Raji (cell line): ENCODE results near the gene LIPC.

Source experiments
- POLR2A ChIP-seq: IDR thresholded peaks from 2 replicates; pipeline ENCODE4 v1.6.1; 2011; ENCODE audit warnings: low read depth, low read length, control low read depth; ENCODE audit not compliant: insufficient read depth

LIPC gene

GRCh38 chr15:58457466-58457965 is 25.7 kb downstream of the LIPC start:
- no peak for TF ChIP-seq POLR2A

- no peak for TF ChIP-seq POLR2A
Observed at GRCh38 chr15:58458076-58458475, 26.3 kb downstream of the LIPC start.

DNA sequence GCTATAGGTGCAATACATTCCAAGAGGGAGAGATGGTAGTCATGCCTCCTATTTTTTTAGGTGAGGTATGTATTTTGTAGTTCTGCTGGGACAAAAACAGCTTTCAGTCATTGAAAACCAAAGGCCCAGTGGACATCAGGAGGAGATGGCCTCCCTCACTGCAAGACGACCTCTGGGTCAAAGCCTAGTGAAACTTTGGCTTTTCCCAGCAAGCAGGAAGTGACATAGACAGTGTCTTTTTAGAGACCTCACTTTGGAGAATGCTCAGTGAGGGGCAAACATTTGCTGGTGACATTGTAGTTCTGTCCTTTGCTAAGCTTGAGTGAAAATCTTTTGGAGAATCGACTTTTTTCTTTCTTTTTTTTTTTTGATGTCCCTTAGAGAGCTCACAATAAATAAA is 27.3 kb downstream of the LIPC start:
- no peak for TF ChIP-seq POLR2A

GRCh38 chr15:58459560-58459959 is 27.8 kb downstream of the LIPC start:
- TF ChIP-seq POLR2A = no peak

DNA sequence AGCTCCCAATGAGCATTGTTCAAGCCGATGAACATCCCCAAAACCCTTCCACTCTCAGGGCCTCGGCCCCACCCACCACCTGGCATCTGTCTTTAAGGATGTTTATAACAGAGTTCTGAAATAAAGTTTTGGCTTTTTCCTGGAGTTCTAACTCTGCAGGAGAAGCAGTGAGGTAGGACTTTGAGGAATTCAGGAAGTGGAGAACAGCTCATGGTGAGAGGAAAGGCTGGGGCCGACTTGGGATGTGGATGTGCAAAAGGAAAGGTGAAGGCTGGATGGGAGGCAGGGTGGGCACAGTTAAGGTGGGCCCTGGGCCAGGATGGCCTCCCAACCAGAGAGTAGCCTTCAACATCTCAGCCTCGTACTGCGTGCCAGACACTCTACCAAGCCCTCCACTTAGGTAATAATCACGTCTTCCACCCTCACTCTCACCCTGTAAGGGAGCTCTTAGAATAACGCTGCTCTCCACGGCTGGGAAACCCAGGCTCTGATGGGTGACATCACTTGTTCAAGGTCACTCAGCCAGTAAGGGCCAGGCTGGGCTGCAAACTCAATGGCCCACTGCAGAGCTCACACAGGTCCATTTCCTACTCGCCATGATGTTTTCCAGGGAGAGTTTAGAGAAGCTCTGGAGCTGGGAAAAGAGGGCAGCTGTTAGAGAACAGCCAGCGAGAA is 28.5 kb downstream of the LIPC start:
- TF ChIP-seq POLR2A = no peak

- no peak for TF ChIP-seq POLR2A
Observed at GRCh38 chr15:58460872-58461271, 29.1 kb downstream of the LIPC start.

DNA sequence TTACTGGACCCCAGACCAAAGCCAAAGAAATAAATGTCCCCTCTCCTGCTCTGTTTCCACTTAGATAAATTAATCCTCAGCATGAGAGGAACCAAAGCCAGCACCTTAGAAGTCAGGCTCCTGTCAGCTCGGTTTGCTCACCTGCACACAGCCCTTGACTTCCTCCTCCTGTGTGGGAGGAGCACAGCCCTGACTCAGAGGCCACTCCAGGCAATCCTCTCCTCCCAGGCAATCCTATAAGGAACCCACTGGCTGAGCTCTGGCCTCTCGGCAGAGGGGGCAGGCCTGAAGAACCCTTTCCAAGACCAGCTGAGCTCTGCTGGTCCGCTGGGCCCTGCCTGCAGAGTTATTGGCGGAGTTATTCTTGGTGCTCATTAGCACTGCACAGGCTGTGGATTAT is 30.8 kb downstream of the LIPC start:
- TF ChIP-seq POLR2A = no peak

DNA sequence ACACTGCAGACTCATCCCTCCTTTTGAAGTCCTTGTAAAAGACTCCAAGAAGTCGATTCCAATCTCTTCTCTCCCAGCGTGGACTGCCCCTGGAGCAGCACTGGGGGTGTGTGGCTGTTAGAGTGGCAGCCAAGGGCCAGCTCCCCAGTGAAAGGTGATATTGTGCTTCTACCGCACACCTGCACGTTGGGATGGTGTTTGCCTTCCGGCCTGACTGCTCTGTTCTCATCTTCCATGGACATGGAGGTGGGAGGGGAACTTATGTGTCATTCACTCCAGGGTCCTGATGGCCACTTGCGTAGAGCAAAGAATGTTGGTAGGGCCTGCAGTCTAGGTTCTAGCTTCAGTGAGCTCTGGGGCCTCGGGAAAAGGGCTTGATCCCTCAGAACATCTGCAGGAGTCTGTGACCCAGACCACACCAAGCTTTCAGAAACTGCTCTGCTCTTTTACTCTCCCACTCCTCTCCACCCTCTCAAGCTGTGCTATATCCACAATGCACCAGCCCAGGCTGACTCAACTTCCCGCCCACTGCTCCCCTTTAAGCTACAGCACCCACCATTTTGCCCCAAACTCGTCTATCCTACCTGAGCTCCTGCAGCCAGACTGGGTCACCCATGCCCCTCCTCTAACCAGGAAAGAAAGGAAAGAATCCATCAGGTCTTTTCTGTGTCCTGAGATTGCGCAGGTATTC is 31.3 kb downstream of the LIPC start:
- no peak for TF ChIP-seq POLR2A

- TF ChIP-seq POLR2A = no peak
Observed at GRCh38 chr15:58463815-58464650, 32.2 kb downstream of the LIPC start.

- no peak for TF ChIP-seq POLR2A
Observed at GRCh38 chr15:58465070-58465469, 33.3 kb downstream of the LIPC start.

DNA sequence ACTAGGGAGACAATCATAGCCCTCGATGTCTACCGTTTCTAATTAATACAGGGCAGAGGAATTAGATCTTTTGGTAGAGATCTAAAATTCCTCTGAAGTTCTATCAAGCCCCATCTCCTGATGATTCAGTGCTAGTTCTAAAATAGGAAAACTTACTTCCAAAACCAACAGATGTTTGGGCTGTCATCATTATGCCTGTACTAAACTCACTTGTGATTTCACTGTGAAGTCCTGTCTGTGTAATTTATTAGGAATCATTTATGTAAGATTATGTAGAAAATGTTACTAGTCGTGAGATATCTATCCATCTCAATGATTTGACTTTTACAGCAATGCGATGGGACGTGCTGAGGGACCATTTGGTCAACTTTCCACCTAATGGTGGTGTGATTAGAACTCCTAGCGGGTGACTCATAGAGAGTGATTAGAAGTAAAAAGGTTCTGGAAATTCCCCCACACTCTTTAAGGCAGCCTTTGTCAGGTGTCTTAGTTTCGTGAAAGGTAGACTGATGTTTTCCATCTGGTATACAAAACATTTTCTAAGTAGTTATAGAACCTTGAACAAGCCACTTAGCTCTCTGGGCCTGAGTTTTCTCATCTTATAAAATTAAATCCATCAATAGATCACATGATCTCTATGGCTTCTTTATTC is 34.2 kb downstream of the LIPC start:
- no peak for TF ChIP-seq POLR2A

DNA sequence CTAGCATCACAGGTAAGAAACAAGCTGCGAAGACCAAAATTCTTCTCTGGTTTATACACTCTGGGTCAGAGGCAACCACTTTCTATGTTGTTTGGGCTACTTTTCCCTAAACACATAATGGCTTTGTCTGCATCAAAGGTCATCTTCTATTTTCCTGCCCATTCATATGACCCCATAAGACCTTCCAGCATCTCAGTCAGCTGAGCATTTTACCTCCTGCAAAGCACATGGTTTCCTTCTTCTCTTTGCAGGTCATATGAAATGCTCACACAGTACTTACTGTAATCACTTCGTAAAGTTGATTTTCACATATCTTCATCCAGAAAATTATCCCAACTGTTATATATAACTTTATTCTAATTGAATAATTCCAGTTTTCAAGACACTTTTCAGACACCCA is 34.8 kb downstream of the LIPC start:
- no peak for TF ChIP-seq POLR2A

DNA sequence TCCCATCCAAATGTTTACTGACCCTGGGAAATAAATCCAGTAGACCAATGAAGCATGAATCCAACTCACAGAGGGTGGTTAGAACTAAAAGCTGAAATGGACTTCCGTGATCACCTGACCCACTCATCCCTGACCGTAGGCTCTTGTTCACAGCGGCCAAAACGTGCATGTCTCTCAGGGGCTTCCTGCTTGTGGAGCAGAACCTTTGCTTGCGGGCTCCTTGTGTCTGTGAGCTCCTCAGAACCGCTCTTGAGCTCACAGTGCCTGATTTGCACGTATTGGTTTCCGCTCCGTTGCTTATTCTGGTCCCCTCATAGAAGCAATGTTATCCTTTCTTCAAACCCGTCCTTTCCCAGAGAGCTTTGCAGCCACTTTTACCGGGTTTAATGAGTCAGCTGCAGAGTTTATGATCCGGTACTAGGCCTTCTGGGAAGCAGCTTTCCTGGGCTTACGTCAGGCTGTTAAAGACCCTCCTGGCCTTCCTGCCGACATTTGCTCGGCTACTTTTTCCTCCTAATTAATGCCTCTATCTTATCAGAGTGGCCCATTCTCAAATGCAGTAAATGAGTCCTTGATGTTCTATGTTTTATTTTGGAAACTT is 35.4 kb downstream of the LIPC start:
- no peak for TF ChIP-seq POLR2A

- no peak for TF ChIP-seq POLR2A
Observed at GRCh38 chr15:58467722-58468423, 36.1 kb downstream of the LIPC start.
